ENCODE data around the gene CCDC68.

DNA sequence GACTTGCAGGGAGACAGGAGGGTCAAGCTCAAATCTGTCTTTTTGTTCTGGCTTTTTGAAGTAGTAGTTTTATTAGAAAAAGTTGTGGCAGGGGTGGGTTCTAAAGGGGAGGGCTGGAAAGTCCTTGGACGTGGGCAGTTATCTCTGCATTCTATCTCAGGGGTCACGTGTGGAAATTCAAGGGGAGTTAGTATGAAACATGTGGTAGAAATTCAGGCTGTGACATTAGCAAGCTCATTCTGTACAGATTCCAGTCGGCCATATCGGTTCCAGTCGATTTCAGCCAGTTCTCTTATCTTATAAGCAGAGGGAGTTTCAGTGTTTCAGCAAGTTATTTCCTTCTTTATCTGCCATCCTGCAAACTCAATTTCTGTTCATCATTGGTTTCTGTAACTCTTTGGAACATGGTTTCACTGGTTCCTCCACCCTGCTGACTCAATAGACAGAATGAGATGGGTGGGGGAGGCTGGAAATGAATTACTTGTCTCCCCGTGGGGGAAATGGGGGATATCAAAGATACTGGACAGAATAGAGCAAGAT is 78.0 kb downstream of the CCDC68 start:
- no peak for TF ChIP-seq POLR2A (IDR thresholded peaks at IDR 0.05)
- no peak for TF ChIP-seq CTCF (IDR thresholded peaks at IDR 0.05)
